SW 1271 (cell line): Measurements from ENCODE around the gene KIAA0825.

ENCODE experiments used
- DNase-seq, 2 experiments: peaks; one replicate each; lab custom pipeline; 2025; lab: John Stamatoyannopoulos, UW

Gene KIAA0825

DNA sequence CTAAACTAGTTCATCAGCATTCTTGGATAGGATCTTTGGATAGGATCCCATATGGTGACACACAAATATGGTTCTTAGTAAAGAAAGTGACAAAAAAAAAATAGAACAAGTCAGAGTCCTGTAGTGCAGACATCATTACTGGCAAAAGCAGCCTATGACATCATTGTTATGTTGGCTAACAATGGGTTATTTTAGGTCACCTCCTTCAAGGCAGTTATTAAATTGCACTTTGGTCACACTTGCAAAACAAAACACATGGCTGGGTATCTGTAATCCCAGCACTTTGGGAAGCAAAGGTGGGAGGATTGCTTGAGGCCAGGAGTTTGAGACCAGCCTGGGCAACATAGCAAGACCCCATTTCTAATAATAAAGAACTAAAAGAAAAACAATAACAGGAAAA lies 185.9 kb downstream of the KIAA0825 start:
- no peak for DNase-seq

DNA sequence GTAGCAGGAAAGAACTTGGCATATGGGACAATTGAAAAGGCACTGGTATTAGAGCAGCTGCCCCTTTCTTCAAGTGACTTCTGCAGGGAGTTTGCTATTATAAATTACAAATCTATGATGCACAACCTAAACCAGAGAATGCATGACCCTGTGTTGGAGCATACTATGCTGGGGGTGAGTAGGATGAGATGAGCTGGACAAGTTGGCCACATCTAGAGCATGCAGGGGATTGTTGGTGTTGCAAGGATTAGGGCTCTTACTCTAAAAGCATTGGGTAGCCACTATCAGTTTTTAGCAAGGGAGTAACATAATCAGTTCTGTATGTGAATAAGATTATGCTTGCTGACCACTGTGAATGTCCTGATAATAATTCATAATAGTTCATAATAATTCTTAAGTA lies 186.7 kb downstream of the KIAA0825 start:
- DNase-seq, result no peak

DNA sequence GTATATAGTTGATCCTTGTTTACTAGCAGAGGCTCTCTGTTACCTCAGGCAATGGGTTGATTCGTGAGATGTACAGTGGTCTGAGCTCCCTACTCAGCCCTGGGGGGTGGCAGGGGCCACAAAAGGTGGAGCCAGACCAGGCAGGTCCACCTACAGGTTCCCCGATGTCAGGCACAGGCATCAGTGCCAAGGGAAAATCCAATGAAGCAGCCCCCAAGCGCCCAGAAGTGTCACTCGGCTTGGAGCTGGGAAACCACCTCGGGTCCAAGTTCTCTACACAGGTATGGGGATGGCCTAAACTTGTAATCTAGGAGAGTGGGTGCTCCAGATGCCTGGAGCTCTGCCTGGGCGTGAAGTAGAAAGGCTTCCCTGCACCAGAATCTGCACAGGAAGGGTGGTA lies 188.8 kb downstream of the KIAA0825 start:
- DNase-seq, result no peak

DNA sequence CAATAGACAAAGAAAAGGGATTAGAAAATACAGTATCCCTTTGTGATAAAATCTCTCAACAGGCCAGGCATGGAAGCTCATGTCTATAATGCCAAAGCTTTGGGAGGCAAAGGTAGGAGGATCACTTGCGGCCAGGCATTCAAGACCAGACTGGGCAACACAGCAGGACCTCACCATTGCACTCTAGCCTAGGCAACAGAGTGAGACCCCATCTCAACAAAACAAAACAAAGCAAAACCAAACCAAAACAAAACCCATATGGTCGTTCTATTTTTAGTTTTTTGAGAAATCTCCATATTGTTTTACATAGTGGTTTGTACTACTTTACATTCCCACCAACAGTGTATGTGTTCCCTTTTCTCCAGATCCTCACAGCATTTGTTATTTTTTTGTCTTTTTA lies 193.0 kb downstream of the KIAA0825 start:
- no peak for DNase-seq

DNA sequence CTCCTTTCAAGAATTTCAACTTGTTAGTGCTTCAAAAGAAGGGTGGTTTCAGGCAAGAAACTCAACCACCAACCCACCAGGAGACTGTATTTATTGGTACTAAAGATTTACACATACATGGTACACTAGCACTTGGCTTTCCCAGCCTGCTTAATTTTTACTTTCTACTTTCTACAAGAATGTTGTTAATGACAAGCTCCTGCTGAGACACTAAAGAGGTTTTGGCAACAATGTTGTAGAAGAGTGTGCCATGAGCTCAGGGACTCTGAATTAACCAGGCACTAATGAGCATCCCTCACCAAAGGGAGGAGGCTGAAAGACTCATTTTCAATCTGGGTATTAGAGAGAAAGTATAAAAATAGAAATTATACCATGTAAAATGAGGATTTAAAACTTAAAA lies 195.0 kb downstream of the KIAA0825 start:
- DNase-seq, result no peak

DNA sequence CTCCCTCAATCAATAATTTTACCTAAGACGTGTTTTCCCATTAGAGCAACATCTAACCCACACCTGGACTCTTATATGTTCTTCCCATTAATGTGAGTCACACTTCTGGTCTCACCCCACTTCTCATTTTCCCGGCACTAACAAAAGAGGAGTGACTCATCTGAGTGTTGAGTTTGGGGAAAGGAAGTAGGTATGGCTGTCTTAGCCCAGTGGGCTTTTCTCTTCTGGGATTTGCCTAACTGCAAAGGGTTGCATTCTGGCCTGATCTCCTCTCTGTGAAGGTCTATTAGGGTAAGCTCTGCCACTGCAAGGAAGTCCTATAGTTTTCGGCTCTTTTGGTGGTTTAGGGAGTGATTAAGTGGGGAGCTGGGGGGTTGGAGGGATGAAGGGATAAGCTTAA lies 195.6 kb downstream of the KIAA0825 start:
- DNase-seq, result no peak

DNA sequence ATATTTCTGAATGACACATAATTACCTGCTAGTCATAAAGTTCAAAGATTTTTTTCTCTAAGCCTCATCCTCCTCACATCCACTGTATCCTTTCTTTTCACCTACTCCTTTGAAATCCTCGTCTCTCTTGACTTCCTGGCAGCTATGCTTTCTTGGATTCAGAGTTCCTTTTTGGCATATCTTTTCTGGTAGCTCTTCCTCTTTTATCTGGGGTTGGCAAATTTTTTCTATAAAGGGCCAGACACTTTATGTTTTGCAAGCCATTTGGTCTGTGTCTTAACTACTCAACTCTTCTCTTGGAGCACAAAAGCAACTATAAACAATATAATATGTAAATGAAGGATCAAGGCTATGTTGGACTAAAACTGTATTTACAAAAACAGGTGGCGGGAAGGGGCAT lies 197.5 kb downstream of the KIAA0825 start:
- DNase-seq, result no peak

DNA sequence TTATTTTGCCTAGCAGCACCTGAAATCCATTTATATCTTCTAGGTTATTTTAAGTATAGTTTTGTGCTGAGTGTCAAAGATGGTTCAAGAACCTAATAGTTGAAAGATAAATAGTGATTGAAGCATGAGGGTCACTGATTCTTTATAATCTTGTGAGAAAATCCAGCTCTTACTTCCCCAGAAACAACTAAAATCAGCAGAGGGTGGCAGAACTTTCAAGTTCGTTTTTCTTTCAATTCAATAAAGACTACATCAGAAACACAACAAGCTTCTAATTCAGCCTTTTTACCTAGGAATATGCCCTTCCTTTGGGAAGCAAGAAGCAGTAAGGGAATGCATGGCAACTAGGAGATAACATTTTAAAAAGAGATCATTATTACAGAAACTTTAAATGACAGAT lies 202.6 kb downstream of the KIAA0825 start:
- no peak for DNase-seq

DNA sequence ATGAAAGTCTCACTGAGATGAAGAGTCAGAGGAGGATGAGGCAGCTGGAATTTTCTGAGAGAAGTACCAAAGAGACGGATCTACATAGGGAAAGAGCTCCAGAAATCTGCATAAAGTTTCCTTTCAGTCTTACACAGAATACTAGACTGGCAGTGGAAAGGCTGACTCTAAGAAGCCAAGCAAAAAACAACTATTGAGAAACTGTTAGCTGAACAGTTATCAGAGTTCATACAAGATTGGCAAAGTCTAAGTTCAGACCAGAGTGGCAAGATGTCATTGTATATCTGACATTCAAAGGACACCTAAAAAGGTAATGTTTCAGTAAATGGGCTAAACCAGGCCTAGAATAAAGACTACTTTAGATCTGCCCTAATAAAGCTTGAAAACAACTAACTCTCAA lies 209.0 kb downstream of the KIAA0825 start:
- no peak for DNase-seq

DNA sequence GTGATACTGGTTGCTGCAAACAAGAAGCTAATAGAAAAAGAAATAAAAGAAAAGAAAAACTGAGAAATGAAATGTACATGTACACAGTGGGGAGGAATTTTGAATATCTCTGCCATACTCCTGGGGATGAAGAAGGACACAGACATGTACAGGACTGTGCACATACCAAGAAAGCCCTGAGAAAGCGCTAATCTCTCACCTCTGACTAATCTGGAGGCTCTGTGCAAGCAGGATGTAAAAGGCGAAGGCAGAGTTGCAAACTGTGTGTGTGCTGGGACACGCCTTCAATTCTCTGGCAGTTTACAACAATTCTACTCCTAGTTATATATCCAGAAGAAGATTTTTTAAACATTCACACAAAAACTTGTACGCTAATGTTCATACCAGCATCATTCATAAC lies 211.4 kb downstream of the KIAA0825 start:
- no peak for DNase-seq

DNA sequence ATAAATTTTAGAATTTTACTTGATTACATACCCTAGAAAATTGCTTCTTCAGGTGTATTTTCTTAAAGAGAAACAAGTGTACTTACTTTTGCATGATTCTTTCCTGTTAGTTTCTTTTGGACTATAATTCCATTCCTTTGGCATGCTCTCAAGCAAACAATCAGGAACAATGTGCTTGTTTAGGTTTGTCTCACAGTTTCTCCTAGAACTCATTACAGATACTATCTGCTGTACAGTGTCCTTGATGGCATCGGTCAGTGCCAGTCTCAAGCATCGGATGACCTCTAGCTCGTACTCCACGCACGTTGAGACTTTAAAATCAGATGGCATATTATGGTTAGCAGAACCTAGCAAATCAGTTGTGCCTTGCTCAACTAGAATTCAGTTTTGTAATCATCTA lies 214.9 kb downstream of the KIAA0825 start:
- no peak for DNase-seq

DNA sequence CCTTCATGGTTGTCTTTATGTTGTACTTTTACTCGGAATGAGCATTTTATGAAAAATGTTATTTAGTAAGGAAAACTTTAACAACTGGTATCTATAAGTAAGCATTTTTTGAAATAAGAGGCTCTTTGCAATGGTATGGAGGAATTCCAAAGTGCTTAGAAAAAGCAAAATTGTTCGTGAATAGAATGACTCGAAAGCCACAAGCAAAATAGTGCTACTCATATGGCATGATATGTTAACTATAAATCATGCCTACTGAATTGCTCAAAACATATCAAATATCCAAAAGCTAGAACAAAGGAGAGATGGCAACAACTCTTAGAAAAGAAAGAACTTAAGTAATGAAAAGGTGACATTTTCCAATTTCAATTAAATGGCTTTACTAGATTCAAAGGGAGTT lies 216.3 kb downstream of the KIAA0825 start:
- no peak for DNase-seq

DNA sequence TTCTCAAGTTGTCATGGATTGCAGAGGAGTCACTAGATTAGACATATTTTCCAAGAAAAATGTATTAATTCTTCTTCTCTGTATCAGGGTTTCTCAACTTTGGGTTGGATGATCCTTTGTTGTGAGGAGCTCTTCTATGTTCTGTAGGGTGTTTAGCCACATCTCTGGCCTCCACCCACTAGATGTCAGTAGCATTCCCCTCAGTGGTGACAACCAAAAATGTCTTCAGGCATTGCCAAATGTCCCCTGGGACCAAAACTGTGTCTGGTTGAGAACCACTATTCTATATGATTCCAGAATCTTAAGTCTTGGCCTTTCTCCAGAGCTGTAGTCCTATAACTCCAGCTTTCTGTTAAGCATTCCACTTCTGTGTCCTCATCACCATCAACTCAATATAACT lies 220.9 kb downstream of the KIAA0825 start:
- DNase-seq, result no peak

DNA sequence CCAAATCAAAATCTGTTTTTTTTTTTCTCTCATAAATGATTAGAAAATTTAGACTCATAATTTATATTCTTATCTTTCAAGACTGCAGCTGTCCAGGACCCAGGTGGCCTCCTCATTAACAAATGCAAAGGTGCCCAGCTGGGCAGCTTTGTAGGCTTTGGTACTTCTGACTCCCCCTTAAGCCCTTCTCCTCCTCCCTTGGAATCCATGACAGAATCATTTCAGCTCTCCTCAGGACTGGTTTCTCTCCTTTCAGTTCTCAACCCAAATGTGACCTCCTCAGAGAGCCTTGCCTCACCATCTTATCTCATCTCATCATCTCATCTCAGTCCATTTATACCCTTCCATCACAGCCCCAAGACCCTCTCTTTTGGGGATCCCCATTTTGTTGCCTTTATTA lies 221.7 kb downstream of the KIAA0825 start:
- no peak for DNase-seq

DNA sequence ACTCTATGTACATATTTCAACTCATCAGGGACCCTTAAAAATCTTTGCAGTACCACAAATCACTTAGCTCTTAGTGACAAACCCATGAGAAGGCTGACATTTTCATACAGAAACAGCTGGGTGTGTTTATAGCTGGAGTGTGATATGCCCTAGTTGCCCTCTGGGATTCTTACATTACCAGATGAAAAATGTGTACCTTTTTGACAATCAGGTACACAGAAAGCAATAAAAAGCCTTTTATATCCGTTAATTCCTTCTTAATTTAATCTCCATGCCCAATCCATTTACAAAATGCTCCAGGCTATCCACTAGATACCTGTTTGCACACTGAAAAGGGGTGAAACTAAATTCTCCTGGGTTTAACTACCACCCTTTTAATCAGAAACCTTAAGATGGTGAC lies 222.9 kb downstream of the KIAA0825 start:
- DNase-seq, result no peak

DNA sequence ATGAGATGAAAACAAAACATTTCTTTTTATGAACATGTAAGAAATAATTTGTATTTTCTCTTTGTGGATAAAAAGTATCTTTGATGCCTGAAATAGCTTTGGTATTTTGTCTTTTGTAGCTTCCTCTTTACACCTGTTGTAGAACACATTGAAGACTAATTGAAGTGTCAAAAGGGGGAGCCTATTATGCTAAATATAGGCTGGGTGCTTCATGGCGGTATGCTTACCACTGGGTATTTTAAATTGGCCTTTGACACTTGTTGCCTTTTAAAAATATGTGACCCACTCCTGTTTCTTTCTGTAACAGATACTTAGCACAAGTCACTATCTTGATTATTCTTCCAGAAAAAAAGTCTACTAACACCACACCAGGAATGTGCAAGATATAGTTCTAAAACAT lies 226.4 kb downstream of the KIAA0825 start:
- DNase-seq, result no peak

DNA sequence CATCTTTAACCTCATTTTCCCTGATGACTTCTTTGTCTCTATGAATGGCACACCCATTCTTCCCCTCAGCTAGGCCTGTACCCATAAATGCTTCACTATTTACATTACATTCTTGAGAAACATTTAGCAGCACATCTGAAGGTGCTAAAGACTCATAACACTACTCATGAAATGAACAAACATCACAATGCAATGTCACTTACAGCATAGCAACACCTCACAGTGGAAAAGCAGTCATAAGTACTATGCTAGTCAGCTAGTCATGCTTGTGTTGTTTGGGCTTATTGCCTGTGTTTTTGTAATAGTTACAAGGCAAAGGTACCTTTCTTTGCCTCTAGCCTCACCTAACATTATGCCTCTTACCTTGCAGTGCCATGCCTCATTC lies 228.9 kb downstream of the KIAA0825 start:
- no peak for DNase-seq

DNA sequence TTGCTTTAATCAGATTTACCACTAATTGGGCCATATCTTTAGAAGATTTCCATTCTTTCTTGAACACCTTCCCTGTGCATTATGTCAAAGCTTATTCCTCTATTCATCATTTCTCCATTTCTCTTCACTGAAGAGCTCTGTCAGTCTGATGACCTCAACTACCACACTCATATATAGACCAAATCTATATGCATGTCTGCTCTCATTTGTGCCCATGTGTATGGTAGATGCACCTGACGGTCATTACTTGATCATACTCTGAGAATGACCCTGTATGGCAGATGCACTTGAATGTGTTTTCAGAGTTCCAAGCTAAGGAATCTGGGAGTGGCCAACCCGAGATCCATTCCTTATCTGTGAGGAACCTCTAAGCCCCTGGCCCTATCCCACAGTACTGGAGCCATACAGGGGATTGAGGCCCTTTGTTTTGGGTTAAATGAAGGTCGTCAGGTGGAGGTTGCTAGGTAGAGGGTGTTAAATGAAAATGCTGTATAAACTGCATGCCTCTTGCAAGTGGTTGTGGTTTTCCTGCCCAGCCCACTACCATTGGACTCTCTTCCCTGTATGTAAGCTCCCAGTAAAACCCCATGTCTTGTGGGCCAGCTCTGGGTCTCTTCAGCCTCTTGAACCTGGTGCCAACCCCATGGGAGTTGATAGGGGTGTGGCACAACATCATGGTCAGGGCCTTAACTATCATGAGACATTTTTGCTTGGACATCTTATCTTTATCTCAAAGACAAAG lies 229.5 kb downstream of the KIAA0825 start:
- no peak for DNase-seq

DNA sequence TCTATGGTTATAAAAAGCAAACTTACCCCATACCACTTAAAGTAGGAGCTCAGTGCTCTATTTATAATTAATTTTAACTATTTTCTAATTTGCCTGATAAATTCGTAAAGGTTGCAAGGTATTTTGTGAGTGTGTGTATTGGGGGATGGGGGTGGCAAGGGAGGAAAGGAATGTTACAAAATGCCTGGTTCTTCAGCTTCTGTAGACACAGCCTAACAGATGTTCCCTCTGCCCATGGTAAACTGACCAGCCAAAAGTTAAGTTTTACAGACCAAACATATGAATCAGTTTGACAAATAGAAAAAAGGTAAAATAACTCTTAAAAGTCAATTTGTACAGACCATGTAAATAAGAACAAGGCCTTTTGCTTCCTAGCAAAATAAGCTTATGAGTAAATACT lies 232.6 kb downstream of the KIAA0825 start:
- DNase-seq, result no peak

DNA sequence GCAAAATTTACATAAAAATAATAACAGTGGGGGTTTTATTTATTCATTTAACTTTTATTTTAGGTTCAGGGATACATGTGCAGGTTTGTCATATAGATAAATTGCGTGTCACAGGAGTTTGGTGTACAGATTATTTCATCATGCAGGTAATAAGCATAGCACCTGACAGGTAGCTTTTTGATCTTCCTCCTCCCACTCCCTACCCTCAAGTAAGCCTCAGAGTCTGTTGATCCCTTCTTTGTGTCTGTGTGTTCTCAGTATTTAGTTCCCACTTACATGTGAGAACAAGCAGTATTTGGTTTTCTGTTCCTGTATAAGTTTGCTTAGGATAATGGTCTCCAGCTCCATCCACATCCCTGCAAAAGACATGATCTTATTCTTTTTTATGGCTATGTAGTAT lies 240.3 kb downstream of the KIAA0825 start:
- DNase-seq, result no peak

DNA sequence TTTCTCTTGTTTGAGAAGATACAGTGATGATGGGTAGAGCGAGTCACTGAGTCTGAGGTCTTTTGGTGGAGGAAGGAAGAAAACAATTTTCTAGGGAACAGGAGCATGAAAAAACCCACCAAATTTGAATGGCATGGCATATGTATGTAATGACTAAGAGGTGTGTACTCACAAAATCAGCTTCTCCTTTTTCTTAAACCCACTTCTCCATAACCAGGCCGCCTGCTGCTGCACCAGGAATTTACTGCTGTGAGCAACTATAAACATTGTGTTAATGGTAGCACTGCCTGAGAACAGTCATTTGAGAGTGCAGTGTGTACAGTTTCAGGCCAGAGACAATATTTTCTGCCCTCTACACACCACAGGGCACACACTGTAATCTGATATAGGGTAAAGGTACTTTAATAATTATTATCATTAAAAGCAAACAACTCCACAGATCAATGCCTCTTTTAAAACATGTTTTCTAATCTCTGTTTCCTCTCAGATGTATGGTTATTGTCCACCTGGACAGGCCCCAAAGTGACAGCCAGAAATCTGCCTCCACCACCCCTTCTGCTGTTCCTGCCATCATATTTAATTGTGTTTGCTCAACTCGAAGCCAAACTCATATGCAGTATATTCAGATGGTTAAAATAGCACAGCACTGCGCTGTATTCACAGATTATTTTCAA lies 241.6 kb downstream of the KIAA0825 start:
- no peak for DNase-seq

DNA sequence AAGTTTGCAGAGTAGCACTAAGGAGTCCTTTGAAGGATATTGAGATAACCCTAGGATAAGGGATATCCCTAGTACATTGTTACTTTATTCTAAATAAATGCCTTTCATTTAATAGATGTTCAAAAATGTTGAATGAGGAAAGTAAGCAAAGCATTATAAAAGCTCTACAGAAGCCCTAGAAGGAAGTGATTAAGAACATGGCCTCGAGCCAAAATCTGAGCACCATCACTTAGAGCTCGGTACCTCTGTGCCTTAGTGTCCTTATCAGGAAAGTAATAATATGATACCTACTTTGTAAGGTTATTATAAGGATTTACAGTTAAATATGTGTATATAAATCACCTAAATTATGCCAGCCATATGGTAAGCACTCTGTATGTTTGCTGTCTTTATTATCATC lies 242.6 kb downstream of the KIAA0825 start:
- no peak for DNase-seq

DNA sequence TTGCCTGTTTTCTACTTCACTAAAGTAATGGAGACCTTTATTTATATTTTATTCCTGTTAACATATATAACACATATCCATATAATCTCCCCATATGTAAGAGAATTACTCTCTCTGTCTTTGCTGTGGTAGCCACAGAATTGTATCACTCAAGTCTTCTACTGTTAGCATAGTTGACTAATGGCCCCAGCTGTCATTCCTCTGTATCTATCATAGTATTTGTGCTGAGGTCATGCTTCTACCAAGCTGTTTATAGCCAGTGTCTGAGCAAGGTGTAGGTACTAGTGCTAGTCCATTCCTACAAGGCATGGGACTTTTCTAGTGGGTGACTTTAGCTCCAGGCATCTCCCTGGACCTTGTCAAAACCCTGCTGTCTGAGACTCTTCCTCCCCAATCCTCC lies 244.1 kb downstream of the KIAA0825 start:
- no peak for DNase-seq

DNA sequence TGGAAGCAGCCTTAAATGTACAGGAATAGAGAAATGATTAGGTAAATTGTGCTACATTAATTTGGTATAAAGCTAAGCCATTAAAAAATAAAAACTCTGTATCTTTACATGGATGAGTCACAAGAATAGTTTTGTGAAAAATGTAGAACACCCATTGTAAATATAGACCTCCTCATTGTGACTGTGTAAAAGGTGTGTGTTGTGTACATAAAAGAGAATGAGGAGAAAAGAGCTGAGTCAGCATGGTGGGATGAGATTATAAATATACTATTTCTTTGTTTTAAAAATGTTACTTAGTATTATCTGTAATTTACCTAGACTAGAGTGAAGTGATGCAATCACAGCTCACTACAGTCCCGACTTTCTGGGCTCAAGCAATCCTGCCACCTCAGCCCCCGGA lies 250.5 kb downstream of the KIAA0825 start:
- DNase-seq, result no peak
